SH-SY5Y (cell line): ENCODE data around the gene POLN.

Experiments used
- GATA2 ChIP-seq: IDR thresholded peaks from 2 replicates; pipeline ENCODE4 v1.6.1; 2011; ENCODE audit warnings: mild to moderate bottlenecking, low read depth, low read length
- GATA3 ChIP-seq: IDR thresholded peaks from 2 replicates; pipeline ENCODE4 v1.6.1; 2011; ENCODE audit warnings: low read depth, mild to moderate bottlenecking, low read length, moderate library complexity

- TF ChIP-seq GATA2 (no peak), GATA3 (no peak)
These were observed 149.8 kb downstream of the POLN start for GRCh38 chr4:2091990-2092668.
